ENCODE results near the gene BPIFB2. TPM values are rescaled to one million over a fixed set of nuclear protein-coding genes. Genes with fewer than 3 reads are reported as not detected.

The BPIFB2 gene
- total RNA-seq, 1 donor from 2014 or later, result not detected

- no peak for DNase-seq (ENCODE audit: low spot score in 2 of 2)
- no peaks in the 10 kb centered on the region for H3K4me1 ChIP-seq
- no peak within 1 kb of the TSS for H3K4me3 ChIP-seq
- no peaks in the 10 kb centered on the region for H3K9me3 ChIP-seq
- TF ChIP-seq CTCF (IDR thresholded peaks at IDR 0.05), result no peak
- H3K27me3 ChIP-seq, result no peaks in the 10 kb centered on the region
- H3K36me3 ChIP-seq, result no peaks in the 10 kb centered on the region
- intact Hi-C loops (cut with DNase I), result no loop called here
- no peak within 1 kb of the TSS for H3K27ac ChIP-seq
These were observed 3.3 kb upstream of the BPIFB2 start, which contains the start of gene SUN5 for GRCh38 chr20:33004141-33004751. Gene SUN5 (minus strand): TSS chr20:33004433. CDS start chr20:33004340, 93 bp downstream.

- no peaks in the 10 kb centered on the region for H3K36me3 ChIP-seq
- no peak overlapping the region for H3K27ac ChIP-seq
- intact Hi-C loops (cut with DNase I), result no loop called here
These were observed 2.4 kb upstream of the BPIFB2 start for GRCh38 chr20:33005132-33005566.

GRCh38 chr20:33005908-33006775, 1.4 kb upstream of the BPIFB2 start:
- intact Hi-C loops (cut with DNase I), result no loop called here
- H3K36me3 ChIP-seq, result no peaks in the 10 kb centered on the region
- no peak for DNase-seq (ENCODE audit: low spot score in 2 of 2)
- H3K4me1 ChIP-seq, result no peaks in the 10 kb centered on the region
- no peak overlapping the region for H3K4me3 ChIP-seq
- H3K27me3 ChIP-seq, result no peaks in the 10 kb centered on the region
- TF ChIP-seq CTCF (IDR thresholded peaks at IDR 0.05), result no peak
- H3K9me3 ChIP-seq, result no peaks in the 10 kb centered on the region
- H3K27ac ChIP-seq, result no peak overlapping the region

More at GRCh38 chr20:33005132-33005566, 2.4 kb upstream of the BPIFB2 start:
- Histone ChIP-seq H3K4me3 (no peak overlapping the region), H3K4me1 (no peaks in the 10 kb centered on the region), H3K27me3 (no peaks in the 10 kb centered on the region), H3K9me3 (no peaks in the 10 kb centered on the region)
- no peak for TF ChIP-seq CTCF (IDR thresholded peaks at IDR 0.05)
- DNase-seq (ENCODE audit: low spot score in 2 of 2), result no peak

- no peaks in the 10 kb centered on the region for H3K4me1 ChIP-seq
- no peaks in the 10 kb centered on the region for H3K36me3 ChIP-seq
- DNase-seq (ENCODE audit: low spot score in 2 of 2), result no peak
- H3K27ac ChIP-seq, result no peak overlapping the region
- TF ChIP-seq CTCF (IDR thresholded peaks at IDR 0.05), result no peak
- intact Hi-C loops (cut with DNase I), result no loop called here
- H3K9me3 ChIP-seq, result no peaks in the 10 kb centered on the region
- H3K27me3 ChIP-seq, result no peaks in the 10 kb centered on the region
- H3K4me3 ChIP-seq, result no peak overlapping the region
These were observed 628 bp upstream of the BPIFB2 start for GRCh38 chr20:33006776-33007375.

- DNase-seq (ENCODE audit: low spot score in 2 of 2), result no peak
- Histone ChIP-seq H3K27ac (no peak overlapping the region), H3K36me3 (no peaks in the 10 kb centered on the region), H3K9me3 (no peaks in the 10 kb centered on the region), H3K4me3 (no peak overlapping the region), H3K4me1 (no peaks in the 10 kb centered on the region), H3K27me3 (no peaks in the 10 kb centered on the region)
- no peak for TF ChIP-seq CTCF (IDR thresholded peaks at IDR 0.05)
- intact Hi-C loops (cut with DNase I), result no loop called here
These were observed 1.1 kb downstream of the BPIFB2 start for GRCh38 chr20:33008336-33009213.

All from ascending aorta (tissue), 2 donors.